ENCODE results near the gene TREH.

- no peak for TF ChIP-seq CTCF (IDR thresholded peaks at IDR 0.05; ENCODE audit: low read depth, low read length)
- TF ChIP-seq POLR2A (IDR thresholded peaks at IDR 0.05; ENCODE audit: extremely low read depth, insufficient read length): no peak
- TF ChIP-seq MAX (IDR thresholded peaks at IDR 0.05; ENCODE audit: low read depth, low read length): no peak
- TF ChIP-seq MYC (IDR thresholded peaks at IDR 0.05; ENCODE audit: low read depth, low read length): no peak
Measured at GRCh38 chr11:118641397-118642019, 37.9 kb downstream of the TREH start.

All from NB4 (cell line).